Gastroesophageal sphincter (tissue), 4 donors: ENCODE data around the gene SLK. TPM values are rescaled to one million over a fixed set of nuclear protein-coding genes. Genes with fewer than 3 reads are reported as not detected.

Experiments
- ATAC-seq: fragments of 150-250 bp; one replicate; pipeline ENCODE4 v1.9.1; 2016; ENCODE audit warnings: mild to moderate bottlenecking, moderate library complexity
- H3K27ac ChIP-seq, 4 donors: fragments of 200-600 bp; sonication (generic) in 3 of 4; 1 replicate in 3 of 4; 2 replicates in 1 of 4; pipeline ENCODE4 v1.5.1; 2016 to 2019
- H3K27me3 ChIP-seq: fragments of 200-600 bp; sonication (generic); one replicate; pipeline ENCODE4 v1.5.1; 2019
- H3K36me3 ChIP-seq, 2 donors: fragments of 200-600 bp; sonication (generic); one replicate each; pipeline ENCODE4 v1.5.1; 2019; ENCODE audit warnings: control low read depth in 1 of 2
- H3K4me1 ChIP-seq, 3 donors: fragments of 200-600 bp; sonication (generic); 1 replicate in 2 of 3; 2 replicates in 1 of 3; pipeline ENCODE4 v1.5.1; 2016 to 2019; ENCODE audit warnings: control low read depth in 2 of 3
- H3K4me3 ChIP-seq, 2 donors: fragments of 200-600 bp; sonication (generic); one replicate each; pipeline ENCODE4 v1.5.1; 2019; ENCODE audit warnings: mild to moderate bottlenecking in 1 of 2, moderate library complexity in 1 of 2
- H3K9me3 ChIP-seq, 3 donors: fragments of 200-600 bp; sonication (generic); one replicate each; pipeline ENCODE4 v1.5.1; 2017 to 2019; ENCODE audit warnings: control low read depth in 2 of 3
- CTCF ChIP-seq, 4 experiments: fragments of 200-600 bp in 2 of 4; fragments of 450-650 bp in 2 of 4; sonication (generic) in 1 of 4; IDR thresholded peaks; one replicate each; pipeline ENCODE4 v1.5.1; 2017 to 2019; ENCODE audit warnings: antibody characterized with exemption in 4 of 4, mild to moderate bottlenecking in 2 of 4, moderate library complexity in 2 of 4
- EP300 ChIP-seq: sonication (generic); formaldehyde crosslinking; IDR thresholded peaks from one replicate; pipeline ENCODE4 v1.6.1; 2017; ENCODE audit warnings: antibody characterized with exemption, mild to moderate bottlenecking
- POLR2A ChIP-seq, 2 donors: fragments of 450-650 bp; IDR thresholded peaks; one replicate each; pipeline ENCODE4 v1.6.1; 2017; ENCODE audit warnings: antibody characterized with exemption in 2 of 2, mild to moderate bottlenecking in 2 of 2, moderate library complexity in 1 of 2
- POLR2AphosphoS5 ChIP-seq: sonication (generic); formaldehyde crosslinking; IDR thresholded peaks from one replicate; pipeline ENCODE4 v1.6.1; 2017; ENCODE audit warnings: antibody characterized with exemption
- WGBS, 2 donors: methylation state at CpG; one replicate each; pipeline ENCODE4 v1.1.5; 2018; ENCODE audit warnings: low coverage in 1 of 2; 5-methylcytosine and 5-hydroxymethylcytosine counted together
- total RNA-seq, 4 donors: library from RNA; depleted of rRNA; stranded (reverse); fragments of >200 nt; gene quantifications; one replicate each; pipeline ENCODE4 v1.1.0, GENCODE V29; 2016

Gene SLK
- total RNA-seq, 4 donors from 2014 or later = 75.0 to 119 (median 107) TPM

GRCh38 chr10:103936022-103936421 lies 30.9 kb upstream of the SLK start:
- TF ChIP-seq CTCF (IDR thresholded peaks at IDR 0.05) (no peak), POLR2A (IDR thresholded peaks at IDR 0.05) (no peak), EP300 (no peak), POLR2AphosphoS5 (no peak)
- 33 to 100% methylated on average over 1 to 2 of the region's 6 CpGs for WGBS, 2 donors

GRCh38 chr10:103939522-103939921 lies 27.4 kb upstream of the SLK start:
- TF ChIP-seq POLR2A (IDR thresholded peaks at IDR 0.05) (no peak), CTCF (IDR thresholded peaks at IDR 0.05) (no peak), EP300 (no peak), POLR2AphosphoS5 (no peak)
- Histone ChIP-seq H3K9me3 (no peaks in the 10 kb centered on the region), H3K27me3 (no peaks in the 10 kb centered on the region), H3K4me1 (no peaks in the 10 kb centered on the region), H3K27ac (no peak overlapping the region), H3K4me3 (no peak overlapping the region), H3K36me3 (no peaks in the 10 kb centered on the region)
- ATAC-seq = no peak

More at GRCh38 chr10:103936022-103936421, 30.9 kb upstream of the SLK start:
- no peak overlapping the region for H3K4me3 ChIP-seq
- H3K27ac ChIP-seq = no peak overlapping the region
- H3K9me3 ChIP-seq = no peaks in the 10 kb centered on the region
- no peaks in the 10 kb centered on the region for H3K4me1 ChIP-seq
- H3K36me3 ChIP-seq = no peaks in the 10 kb centered on the region
- no peaks in the 10 kb centered on the region for H3K27me3 ChIP-seq
- ATAC-seq = no peak

- H3K27me3 ChIP-seq = no peaks in the 10 kb centered on the region
- WGBS, 2 donors = 80 to 87% methylated on average over 1 to 2 of the region's 2 CpGs
Observed at GRCh38 chr10:103941801-103942200, 25.1 kb upstream of the SLK start.

GRCh38 chr10:103942866-103943265 lies 24.1 kb upstream of the SLK start:
- 35 to 60% methylated on average over 2 of the region's 2 CpGs for WGBS, 2 donors
- TF ChIP-seq EP300 (no peak), CTCF (IDR thresholded peaks at IDR 0.05) (no peak), POLR2AphosphoS5 (no peak), POLR2A (IDR thresholded peaks at IDR 0.05) (no peak)
- no peaks in the 10 kb centered on the region for H3K27me3 ChIP-seq
- no peak overlapping the region for H3K4me3 ChIP-seq
- no peaks in the 10 kb centered on the region for H3K4me1 ChIP-seq
- H3K9me3 ChIP-seq = no peaks in the 10 kb centered on the region
- no peak overlapping the region for H3K27ac ChIP-seq
- ATAC-seq = no peak
- H3K36me3 ChIP-seq = no peaks in the 10 kb centered on the region

More at GRCh38 chr10:103941801-103942200, 25.1 kb upstream of the SLK start:
- Histone ChIP-seq H3K9me3 (no peaks in the 10 kb centered on the region), H3K4me3 (no peak overlapping the region), H3K4me1 (no peaks in the 10 kb centered on the region), H3K36me3 (no peaks in the 10 kb centered on the region), H3K27ac (no peak overlapping the region)
- no peak for TF ChIP-seq CTCF (IDR thresholded peaks at IDR 0.05)
- TF ChIP-seq POLR2A (IDR thresholded peaks at IDR 0.05) = no peak
- TF ChIP-seq POLR2AphosphoS5 = no peak
- TF ChIP-seq EP300 = no peak
- no peak for ATAC-seq

- no peak for ATAC-seq
- 86 to 91% methylated on average over 3 of the region's 3 CpGs for WGBS, 2 donors
Observed at GRCh38 chr10:103947799-103948516, 19.0 kb upstream of the SLK start.

More at GRCh38 chr10:103947799-103948516, 19.0 kb upstream of the SLK start:
- no peaks in the 10 kb centered on the region for H3K4me1 ChIP-seq
- H3K4me3 ChIP-seq = no peak overlapping the region
- TF ChIP-seq CTCF (IDR thresholded peaks at IDR 0.05) (no peak), EP300 (no peak), POLR2AphosphoS5 (no peak), POLR2A (IDR thresholded peaks at IDR 0.05) (no peak)
- no peaks in the 10 kb centered on the region for H3K27me3 ChIP-seq
- no peaks in the 10 kb centered on the region for H3K36me3 ChIP-seq
- H3K27ac ChIP-seq = no peak overlapping the region
- H3K9me3 ChIP-seq = no peaks in the 10 kb centered on the region
